Measurements from ENCODE around the gene ZNF683. TPM values are rescaled to one million over a fixed set of nuclear protein-coding genes. Genes with fewer than 3 reads are reported as not detected.

Gene ZNF683
- total and polyA plus RNA-seq, 9 of the 15 experiments (the other 6 are each of a cell fraction or from before 2014, with no cell fraction given): not detected

DNA sequence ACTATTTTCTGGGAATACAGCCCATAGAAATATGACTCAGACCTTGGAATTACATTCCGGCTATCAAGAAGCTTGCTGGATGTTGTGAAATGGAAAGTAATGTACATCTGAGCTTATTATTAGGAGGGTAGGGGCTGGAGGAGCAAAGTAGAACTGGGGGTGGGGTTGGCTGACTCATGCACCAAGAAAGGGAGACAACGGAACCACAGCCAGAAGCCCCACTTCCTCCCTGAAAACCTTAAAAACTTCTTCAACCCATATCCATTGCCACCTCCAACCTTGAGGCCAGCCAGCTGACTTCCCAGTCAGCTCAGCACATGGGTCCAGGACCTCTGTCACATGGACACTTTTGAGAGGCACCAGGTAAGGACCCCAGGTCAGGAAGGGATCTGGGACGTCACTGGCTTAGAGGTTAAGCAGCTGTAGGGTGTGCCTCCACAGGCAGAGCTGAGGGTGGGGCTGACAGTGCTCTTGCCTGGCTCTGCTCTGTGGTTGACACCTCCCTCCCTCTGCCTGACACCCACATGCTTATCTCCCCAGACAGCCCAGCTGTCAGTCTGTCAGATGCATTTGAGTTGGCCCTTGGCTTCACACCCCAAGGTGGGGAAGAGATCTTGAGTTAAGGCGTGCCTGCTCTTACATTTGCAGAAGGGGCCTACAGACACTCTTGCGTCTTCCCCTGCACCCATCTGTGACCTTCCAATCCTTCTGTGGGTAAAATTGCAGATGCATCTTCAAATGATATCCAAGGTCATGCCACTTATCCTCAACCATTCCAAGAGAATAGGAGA is 5.7 kb upstream of the ZNF683 start (continued):
- TF ChIP-seq SAFB (IDR thresholded peaks at IDR 0.05; ENCODE audit: borderline replicate concordance, low read depth, low read length) (no peak), ZNF311 (CRISPR knock-in tag; IDR thresholded peaks at IDR 0.05) (no peak), ZNF586 (CRISPR knock-in tag; conservative IDR thresholded peaks at IDR 0.05) (no peak), EWSR1 (IDR thresholded peaks at IDR 0.05; ENCODE audit: borderline replicate concordance, low read depth, partially characterized antibody) (no peak), SNIP1 (IDR thresholded peaks at IDR 0.05; ENCODE audit: low read depth) (no peak), SREBF1 (IDR thresholded peaks at IDR 0.05; ENCODE audit: borderline replicate concordance, low read depth, low read length) (no peak), FOXP1 (CRISPR knock-in tag; IDR thresholded peaks at IDR 0.05) (peak; percentile 97), GTF2F1 (IDR thresholded peaks at IDR 0.05; ENCODE audit: low read depth, low read length) (no peak), RBM22 (IDR thresholded peaks at IDR 0.05; ENCODE audit: low read depth, low read length, poor library complexity, severe bottlenecking) (no peak), NCOA6 (IDR thresholded peaks at IDR 0.05) (no peak; the same call in 1 of the 2 replicates), NCOA1 (IDR thresholded peaks at IDR 0.05; ENCODE audit: low read depth) (peak; percentile 78), ARNT (IDR thresholded peaks at IDR 0.05) (no peak; a peak in 1 of 4 replicates), TAF15 (IDR thresholded peaks at IDR 0.05; ENCODE audit: low read depth, low read length) (no peak), ZNF253 (CRISPR knock-in tag; conservative IDR thresholded peaks at IDR 0.05) (no peak), JUND (IDR thresholded peaks at IDR 0.05; ENCODE audit: borderline replicate concordance, low read depth, low read length) (peak; percentile 96), JUND (tag; IDR thresholded peaks at IDR 0.05; ENCODE audit: borderline replicate concordance, low read depth, low read length) (peak; percentile 96; the same call in 2 of the 3 replicates), ZNF695 (CRISPR knock-in tag; IDR thresholded peaks at IDR 0.05) (no peak), CHD4 (IDR thresholded peaks at IDR 0.05; ENCODE audit: insufficient read depth, insufficient replicate concordance, low read depth, low read length, poor library complexity, severe bottlenecking) (peak; percentile 93), MEIS2 (IDR thresholded peaks at IDR 0.05; ENCODE audit: partially characterized antibody) (peak; percentile 100)
- TF ChIP-seq, protein P1, sequence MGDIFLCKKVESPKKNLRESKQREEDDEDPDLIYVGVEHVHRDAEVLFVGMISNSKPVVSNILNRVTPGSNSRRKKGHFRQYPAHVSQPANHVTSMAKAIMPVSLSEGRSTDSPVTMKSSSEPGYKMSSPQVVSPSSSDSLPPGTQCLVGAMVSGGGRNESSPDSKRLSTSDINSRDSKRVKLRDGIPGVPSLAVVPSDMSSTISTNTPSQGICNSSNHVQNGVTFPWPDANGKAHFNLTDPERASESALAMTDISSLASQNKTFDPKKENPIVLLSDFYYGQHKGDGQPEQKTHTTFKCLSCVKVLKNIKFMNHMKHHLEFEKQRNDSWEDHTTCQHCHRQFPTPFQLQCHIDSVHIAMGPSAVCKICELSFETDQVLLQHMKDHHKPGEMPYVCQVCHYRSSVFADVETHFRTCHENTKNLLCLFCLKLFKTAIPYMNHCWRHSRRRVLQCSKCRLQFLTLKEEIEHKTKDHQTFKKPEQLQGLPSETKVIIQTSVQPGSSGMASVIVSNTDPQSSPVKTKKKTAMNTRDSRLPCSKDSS (IDR thresholded peaks at IDR 0.05; ENCODE audit: low read depth, partially characterized antibody): no peak
- TF ChIP-seq, protein P2, sequence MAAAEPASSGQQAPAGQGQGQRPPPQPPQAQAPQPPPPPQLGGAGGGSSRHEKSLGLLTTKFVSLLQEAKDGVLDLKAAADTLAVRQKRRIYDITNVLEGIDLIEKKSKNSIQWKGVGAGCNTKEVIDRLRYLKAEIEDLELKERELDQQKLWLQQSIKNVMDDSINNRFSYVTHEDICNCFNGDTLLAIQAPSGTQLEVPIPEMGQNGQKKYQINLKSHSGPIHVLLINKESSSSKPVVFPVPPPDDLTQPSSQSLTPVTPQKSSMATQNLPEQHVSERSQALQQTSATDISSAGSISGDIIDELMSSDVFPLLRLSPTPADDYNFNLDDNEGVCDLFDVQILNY (CRISPR knock-in tag; IDR thresholded peaks at IDR 0.05): 0 out of 2 replicates have a peak, but pooled peaks have one; percentile 18
- TF ChIP-seq, protein P3, sequence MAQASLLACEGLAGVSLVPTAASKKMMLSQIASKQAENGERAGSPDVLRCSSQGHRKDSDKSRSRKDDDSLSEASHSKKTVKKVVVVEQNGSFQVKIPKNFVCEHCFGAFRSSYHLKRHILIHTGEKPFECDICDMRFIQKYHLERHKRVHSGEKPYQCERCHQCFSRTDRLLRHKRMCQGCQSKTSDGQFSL (CRISPR knock-in tag; IDR thresholded peaks at IDR 0.05): peak; percentile 82
- TF ChIP-seq, protein P3 (tag; IDR thresholded peaks at IDR 0.05): no peak
- TF ChIP-seq, protein P4, sequence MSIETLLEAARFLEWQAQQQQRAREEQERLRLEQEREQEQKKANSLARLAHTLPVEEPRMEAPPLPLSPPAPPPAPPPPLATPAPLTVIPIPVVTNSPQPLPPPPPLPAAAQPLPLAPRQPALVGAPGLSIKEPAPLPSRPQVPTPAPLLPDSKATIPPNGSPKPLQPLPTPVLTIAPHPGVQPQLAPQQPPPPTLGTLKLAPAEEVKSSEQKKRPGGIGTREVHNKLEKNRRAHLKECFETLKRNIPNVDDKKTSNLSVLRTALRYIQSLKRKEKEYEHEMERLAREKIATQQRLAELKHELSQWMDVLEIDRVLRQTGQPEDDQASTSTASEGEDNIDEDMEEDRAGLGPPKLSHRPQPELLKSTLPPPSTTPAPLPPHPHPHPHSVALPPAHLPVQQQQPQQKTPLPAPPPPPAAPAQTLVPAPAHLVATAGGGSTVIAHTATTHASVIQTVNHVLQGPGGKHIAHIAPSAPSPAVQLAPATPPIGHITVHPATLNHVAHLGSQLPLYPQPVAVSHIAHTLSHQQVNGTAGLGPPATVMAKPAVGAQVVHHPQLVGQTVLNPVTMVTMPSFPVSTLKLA (conservative IDR thresholded peaks at IDR 0.05): peak; percentile 95 to 98
